Suprapubic skin (tissue), 4 donors: ENCODE data around the gene DCP1B.

Experiments used
- POLR2A ChIP-seq, 2 donors: fragments of 450-650 bp; IDR thresholded peaks; one replicate each; pipeline ENCODE4 v1.6.1; 2017; ENCODE audit warnings: antibody characterized with exemption in 2 of 2, mild to moderate bottlenecking in 2 of 2, moderate library complexity in 2 of 2
- POLR2AphosphoS5 ChIP-seq, 3 donors: sonication (generic); formaldehyde crosslinking; IDR thresholded peaks; one replicate each; pipeline ENCODE4 v1.6.1; 2017; ENCODE audit warnings: antibody characterized with exemption in 3 of 3

GRCh38 chr12:1992732-1993131 lies 11.5 kb downstream of the DCP1B start:
- no peak for TF ChIP-seq POLR2A (IDR thresholded peaks at IDR 0.05)
- no peak for TF ChIP-seq POLR2AphosphoS5 (IDR thresholded peaks at IDR 0.05)
